Common myeloid progenitor, CD34-positive (primary cell): ENCODE data around the gene MYOCD.

Experiments used
- CTCF ChIA-PET: fragments of 350-600 bp; sonication (Branson Sonifier 250); formaldehyde crosslinking; loops from one replicate; lab custom pipeline; 2021; ENCODE audit warnings: antibody characterized with exemption; lab: Charles Lee
- POLR2A ChIA-PET: fragments of 350-600 bp; sonication (Branson Sonifier 250); formaldehyde crosslinking; loops from one replicate; lab custom pipeline; 2021; ENCODE audit warnings: antibody characterized with exemption; lab: Charles Lee
- DNase-seq, 3 donors: peaks; one replicate each; pipeline versions ENCODE4 v3.0.0 to v3.0.0-alpha.2; 2013
- H3K27ac ChIP-seq, 2 experiments: 1 replicate in 1 of 2; 2 replicates in 1 of 2; pipeline ENCODE4 v1.7.0; 2013; ENCODE audit warnings: inconsistent platforms in 2 of 2, low read length in 2 of 2, mild to moderate bottlenecking in 2 of 2, low read depth in 1 of 2, moderate library complexity in 1 of 2; ENCODE audit not compliant: severe bottlenecking in 2 of 2, insufficient read depth in 1 of 2, poor library complexity in 1 of 2
- H3K27me3 ChIP-seq, 5 experiments: replicated peaks in 2 of 5; 1 replicate in 3 of 5; 2 replicates in 2 of 5; pipeline versions ENCODE4 v1.6.1 to v1.7.0; 2013; ENCODE audit warnings: low read length in 4 of 5, mild to moderate bottlenecking in 2 of 5, moderate library complexity in 2 of 5, inconsistent platforms in 1 of 5; ENCODE audit not compliant: insufficient read depth in 5 of 5, control insufficient read depth in 4 of 5
- H3K36me3 ChIP-seq, 4 experiments: 1 replicate in 2 of 4; 2 replicates in 2 of 4; pipeline versions ENCODE4 v1.6.1 to v1.7.0; 2013; ENCODE audit warnings: low read length in 3 of 4, control low read depth in 1 of 4, mild to moderate bottlenecking in 1 of 4; ENCODE audit not compliant: control insufficient read depth in 4 of 4, insufficient read depth in 4 of 4
- H3K4me1 ChIP-seq, 4 experiments: 1 replicate in 3 of 4; 2 replicates in 1 of 4; pipeline versions ENCODE4 v1.6.1 to v1.7.1; 2013; ENCODE audit warnings: low read length in 3 of 4, mild to moderate bottlenecking in 3 of 4, control low read depth in 1 of 4, inconsistent platforms in 1 of 4, moderate library complexity in 1 of 4; ENCODE audit not compliant: control insufficient read depth in 4 of 4, insufficient read depth in 4 of 4; ENCODE audit errors: control extremely low read depth in 1 of 4
- H3K4me3 ChIP-seq, 7 experiments: 1 replicate in 4 of 7; 2 replicates in 3 of 7; pipeline versions ENCODE4 v1.5.1 to v1.7.0; 2013; ENCODE audit warnings: mild to moderate bottlenecking in 7 of 7, low read length in 6 of 7, moderate library complexity in 6 of 7, inconsistent platforms in 2 of 7, low read depth in 2 of 7, control low read depth in 1 of 7; ENCODE audit not compliant: insufficient read depth in 4 of 7, control insufficient read depth in 1 of 7; ENCODE audit errors: extremely low read depth in 1 of 7
- H3K9me3 ChIP-seq, 5 experiments: 1 replicate in 4 of 5; 2 replicates in 1 of 5; pipeline versions ENCODE4 v1.6.1 to v1.7.1; 2013; ENCODE audit warnings: low read length in 4 of 5, mild to moderate bottlenecking in 2 of 5, inconsistent platforms in 1 of 5, low read depth in 1 of 5, moderate library complexity in 1 of 5; ENCODE audit not compliant: control insufficient read depth in 4 of 5, insufficient read depth in 2 of 5; ENCODE audit errors: control extremely low read depth in 1 of 5
- WGBS: methylation state at CpG from one replicate; pipeline ENCODE4 v1.1.5; 2013; ENCODE audit not compliant: insufficient coverage; 5-methylcytosine and 5-hydroxymethylcytosine counted together

MYOCD gene

GRCh38 chr17:12743046-12743445 lies 77.4 kb downstream of the MYOCD start:
- no peak for DNase-seq
- Histone ChIP-seq H3K27me3 (peaks cover 0 to 3% (median 0%) of the 10 kb centered on the region in 5 experiments), H3K9me3 (no peaks in the 10 kb centered on the region), H3K4me1 (no peaks in the 10 kb centered on the region), H3K4me3 (no peak overlapping the region), H3K27ac (no peak overlapping the region), H3K36me3 (no peaks in the 10 kb centered on the region)
- ChIA-PET CTCF (interaction anchor here (0.9 kb wide), 1 partner anchor 560 kb away, joined by 4 read pairs; no protein-coding TSS in a partner anchor), POLR2A (no interaction called here)
- no CpG with 5 or more reads among the region's 3 CpGs for WGBS

GRCh38 chr17:12744298-12744697 lies 78.6 kb downstream of the MYOCD start:
- WGBS, result 100% methylated on average over 4 of the region's 5 CpGs
- ChIA-PET CTCF (no interaction called here), POLR2A (no interaction called here)
- DNase-seq, result no peak
- Histone ChIP-seq H3K36me3 (no peaks in the 10 kb centered on the region), H3K4me1 (no peaks in the 10 kb centered on the region), H3K4me3 (no peak overlapping the region), H3K9me3 (no peaks in the 10 kb centered on the region), H3K27me3 (peaks cover 0 to 2% (median 0%) of the 10 kb centered on the region in 5 experiments), H3K27ac (no peak overlapping the region)

GRCh38 chr17:12744786-12745185 lies 79.1 kb downstream of the MYOCD start:
- ChIA-PET CTCF (no interaction called here), POLR2A (no interaction called here)
- H3K9me3 ChIP-seq, result no peaks in the 10 kb centered on the region
- no peaks in the 10 kb centered on the region for H3K36me3 ChIP-seq
- H3K27ac ChIP-seq, result no peak overlapping the region
- no peak for DNase-seq
- no peaks in the 10 kb centered on the region for H3K27me3 ChIP-seq
- no peaks in the 10 kb centered on the region for H3K4me1 ChIP-seq
- no peak overlapping the region for H3K4me3 ChIP-seq
- no CpG with 5 or more reads among the region's 1 CpG for WGBS

- 84% methylated on average over 6 of the region's 7 CpGs for WGBS
- no peak for DNase-seq
These were observed 79.8 kb downstream of the MYOCD start for GRCh38 chr17:12745486-12745885.

GRCh38 chr17:12756786-12757185 lies 91.1 kb downstream of the MYOCD start:
- Histone ChIP-seq H3K36me3 (no peaks in the 10 kb centered on the region), H3K4me1 (no peaks in the 10 kb centered on the region), H3K27ac (no peak overlapping the region), H3K4me3 (no peak overlapping the region), H3K27me3 (no peaks in the 10 kb centered on the region), H3K9me3 (no peaks in the 10 kb centered on the region)
- DNase-seq, result no peak
- POLR2A ChIA-PET, result no interaction called here
- CTCF ChIA-PET, result no interaction called here

More at GRCh38 chr17:12745486-12745885, 79.8 kb downstream of the MYOCD start:
- H3K9me3 ChIP-seq, result no peaks in the 10 kb centered on the region
- H3K4me1 ChIP-seq, result no peaks in the 10 kb centered on the region
- no peaks in the 10 kb centered on the region for H3K36me3 ChIP-seq
- H3K4me3 ChIP-seq, result no peak overlapping the region
- ChIA-PET POLR2A (no interaction called here), CTCF (no interaction called here)
- H3K27me3 ChIP-seq, result no peaks in the 10 kb centered on the region
- H3K27ac ChIP-seq, result no peak overlapping the region

GRCh38 chr17:12759090-12759489 lies 93.4 kb downstream of the MYOCD start:
- ChIA-PET CTCF (no interaction called here), POLR2A (no interaction called here)
- WGBS, result 43% methylated on average over 1 of the region's 2 CpGs
- Histone ChIP-seq H3K4me3 (no peak overlapping the region), H3K36me3 (no peaks in the 10 kb centered on the region), H3K27ac (no peak overlapping the region), H3K4me1 (no peaks in the 10 kb centered on the region), H3K27me3 (no peaks in the 10 kb centered on the region), H3K9me3 (no peaks in the 10 kb centered on the region)
- no peak for DNase-seq

- DNase-seq, result no peak
- Histone ChIP-seq H3K4me3 (no peak overlapping the region), H3K9me3 (no peaks in the 10 kb centered on the region), H3K27ac (no peak overlapping the region), H3K4me1 (no peaks in the 10 kb centered on the region), H3K27me3 (peaks cover 0 to 2% (median 0%) of the 10 kb centered on the region in 5 experiments), H3K36me3 (no peaks in the 10 kb centered on the region)
- CTCF ChIA-PET, result no interaction called here
- POLR2A ChIA-PET, result no interaction called here
- 94% methylated on average over 3 of the region's 6 CpGs for WGBS
These were observed 99.9 kb downstream of the MYOCD start for GRCh38 chr17:12765548-12765947.
